Measurements from ENCODE around the gene INPP5J.
"Not testable (repeated sequence)": the region's sequence is repeated elsewhere in the genome, so short reads cannot be mapped to it uniquely, and the experiment has no call there.

The INPP5J gene

DNA sequence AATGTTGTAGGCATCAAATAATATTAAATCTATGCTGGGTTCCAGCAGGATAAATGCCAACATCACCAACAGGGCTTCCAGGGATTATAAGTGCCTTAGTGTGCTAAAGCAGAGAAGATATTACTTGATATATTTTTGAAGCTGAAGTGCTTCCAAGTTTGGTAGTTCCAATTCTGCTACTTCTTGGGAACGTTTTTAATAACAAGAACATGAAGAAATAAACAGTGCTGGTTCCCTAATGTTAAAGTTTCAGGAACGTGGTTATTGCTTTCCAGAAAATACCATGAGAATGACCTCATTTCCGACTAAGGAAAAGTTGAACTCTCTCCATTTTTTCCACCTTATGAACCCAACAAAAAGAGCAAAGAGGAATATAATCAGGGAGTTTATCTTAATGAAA is 32.7 kb downstream of the INPP5J start:
- no peak for DNase-seq

GRCh38 chr22:31160328-31160978 is 37.7 kb downstream of the INPP5J start:
- DNase-seq = no peak

DNA sequence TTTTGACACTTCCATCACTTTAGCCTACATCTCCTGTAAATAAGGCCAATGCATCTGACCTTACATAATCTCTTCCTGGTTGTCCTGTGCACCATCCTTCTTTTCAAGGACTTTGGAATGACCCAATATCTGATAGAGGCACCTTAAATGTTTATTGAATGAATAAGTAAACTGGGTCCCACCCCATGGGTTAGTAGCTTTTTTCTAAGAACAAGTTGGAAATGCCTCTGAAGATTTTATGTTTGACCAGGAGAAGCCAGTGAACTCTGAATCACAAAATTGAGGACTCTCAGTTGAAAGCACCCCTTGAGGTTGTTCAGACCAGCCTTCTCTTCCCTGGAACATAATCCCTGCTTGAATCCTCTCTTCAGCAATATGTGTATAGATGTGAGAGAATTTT is 38.6 kb downstream of the INPP5J start:
- no peak for DNase-seq

DNA sequence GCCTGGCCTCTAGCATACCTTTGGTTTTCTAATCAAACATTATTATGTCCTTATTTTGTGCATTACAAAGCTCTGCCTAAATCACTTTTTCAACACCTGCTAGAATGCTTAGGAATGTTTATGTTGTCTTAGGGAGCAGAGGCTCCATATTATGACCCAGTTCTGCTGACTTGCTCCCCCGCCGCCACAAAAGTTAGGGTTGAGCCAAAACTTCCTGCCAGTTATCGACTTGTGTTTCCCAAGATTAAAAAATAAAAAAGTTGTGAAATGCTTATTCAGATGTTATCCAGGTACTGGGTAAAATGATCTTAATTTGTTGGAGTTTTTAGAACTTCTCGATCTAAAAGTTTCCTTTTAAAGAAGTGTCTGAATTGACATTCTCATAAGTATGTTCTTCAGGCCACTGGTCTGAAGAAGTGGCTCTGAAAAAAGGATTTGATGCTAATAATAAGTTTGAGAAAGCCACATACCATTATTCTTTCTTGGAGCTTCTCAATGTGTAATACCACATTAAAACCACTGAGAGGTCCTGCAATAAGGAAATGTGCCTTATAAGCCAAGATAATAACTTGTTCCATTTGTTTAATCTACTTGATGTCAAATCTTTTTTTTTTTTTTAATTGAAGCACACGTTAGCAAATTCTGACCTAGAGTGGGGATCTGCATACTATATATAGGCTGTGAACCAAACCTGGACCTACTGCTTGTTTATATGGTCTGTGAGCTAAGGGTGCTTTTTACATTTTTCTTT is 39.4 kb downstream of the INPP5J start:
- no peak for DNase-seq

- no peak for DNase-seq
These were observed 48.2 kb downstream of the INPP5J start for GRCh38 chr22:31170971-31171370.

GRCh38 chr22:31171734-31172133 is 49.0 kb downstream of the INPP5J start:
- not testable (repeated sequence) for DNase-seq

- DNase-seq = no peak
These were observed 50.8 kb downstream of the INPP5J start for GRCh38 chr22:31173386-31174145.

GRCh38 chr22:31176923-31177322 is 54.2 kb downstream of the INPP5J start:
- DNase-seq = no peak

DNA sequence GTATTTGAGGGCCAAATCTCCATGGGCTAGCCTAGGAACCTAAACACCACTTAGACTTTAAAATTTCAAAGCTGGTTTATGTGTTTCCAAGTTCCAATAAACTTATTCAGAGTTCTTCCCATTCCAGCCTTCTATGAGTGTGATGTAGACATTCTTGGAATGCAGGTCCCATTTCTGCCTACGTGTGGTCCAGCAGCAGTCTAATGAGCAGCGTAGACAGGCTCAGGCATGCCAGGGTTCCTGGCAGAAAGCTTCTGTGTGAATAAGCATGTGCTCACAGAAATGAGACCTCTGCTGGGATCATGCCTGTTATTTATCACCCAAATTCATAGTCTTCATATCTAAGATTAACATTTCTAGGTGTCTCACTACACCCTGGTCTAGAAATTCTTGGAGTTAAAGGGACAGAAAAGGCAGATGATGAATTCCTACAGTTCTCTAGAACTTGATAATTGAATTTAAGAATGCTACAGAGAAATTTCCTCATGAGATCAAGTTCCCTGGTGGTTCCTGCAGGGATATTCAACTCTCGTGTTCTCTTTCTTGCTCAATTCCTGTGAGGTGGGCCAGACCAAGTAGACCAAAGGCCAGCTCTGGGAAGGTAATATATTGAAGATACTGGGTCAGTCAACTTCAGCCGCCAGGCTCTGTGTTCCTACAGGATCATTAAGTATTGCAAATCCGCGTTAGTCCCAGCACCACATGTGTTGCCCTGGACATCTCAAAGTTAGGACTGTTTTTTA is 54.8 kb downstream of the INPP5J start:
- no peak for DNase-seq

DNA sequence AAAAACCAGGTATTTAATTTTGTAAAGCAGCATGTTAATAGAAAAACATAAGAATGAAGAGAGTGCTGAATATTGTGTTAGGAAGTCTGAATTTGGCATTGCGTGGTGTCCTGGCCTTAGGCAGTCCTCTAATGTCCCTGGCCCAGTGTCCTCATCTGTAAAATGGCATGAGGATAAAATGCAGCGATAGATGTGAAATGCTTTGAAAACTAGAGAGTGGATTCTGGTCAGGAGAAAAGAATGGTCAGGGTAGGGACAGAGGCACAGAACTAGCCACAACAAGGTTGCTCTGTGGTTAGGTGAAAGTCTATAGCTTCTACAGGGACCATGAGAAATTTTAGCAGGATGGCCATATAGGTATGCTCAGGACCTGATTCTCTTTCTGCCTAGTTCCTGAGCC is 56.1 kb downstream of the INPP5J start:
- DNase-seq = no peak

DNA sequence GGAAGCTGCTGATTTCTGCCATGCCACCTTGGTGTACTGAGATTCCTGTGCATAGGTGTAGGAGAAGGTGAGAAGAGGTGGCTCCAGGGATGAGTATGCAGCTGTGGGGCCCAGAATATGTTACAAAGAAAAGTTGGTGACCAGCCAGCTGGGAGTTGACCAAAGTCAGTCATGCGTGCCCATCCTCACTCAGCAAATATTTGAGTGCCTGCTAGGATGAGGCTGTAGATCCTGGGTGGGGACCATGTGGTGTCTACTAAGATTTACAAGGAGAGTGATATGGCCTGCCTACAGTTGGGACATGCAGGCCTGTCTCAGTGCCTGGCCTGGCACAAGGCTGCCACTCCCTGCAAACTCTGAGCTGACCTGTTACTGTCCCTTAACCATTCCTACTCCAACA is 56.6 kb downstream of the INPP5J start:
- DNase-seq = no peak

- DNase-seq = no peak
These were observed 61.2 kb downstream of the INPP5J start for GRCh38 chr22:31184015-31184414.
